ENCODE data around the gene CARMIL1. TPM values are rescaled to one million over a fixed set of nuclear protein-coding genes. Genes with fewer than 3 reads are reported as not detected.

CARMIL1 gene
- total and polyA plus RNA-seq, 2 of the 8 experiments (the other 6 are each of a cell fraction or from before 2014, with no cell fraction given), result 20.3 to 40.4 TPM

GRCh38 chr6:25377664-25378063, 98.5 kb downstream of the CARMIL1 start:
- H4K91ac ChIP-seq (replicated peaks; ENCODE audit: insufficient read length, low read length), result no peak overlapping the region
- ChIA-PET CTCF (ENCODE audit: partially characterized antibody) (interaction anchor here (0.7 to 1.8 kb wide), 3 partner anchors 21 to 899 kb away, joined by 3 read pairs; no protein-coding TSS in a partner anchor), POLR2A (ENCODE audit: partially characterized antibody) (interaction anchor here (1.7 to 1.8 kb wide), 2 partner anchors 10 to 24 kb away, joined by 3 to 5 read pairs; no protein-coding TSS in a partner anchor)
- H3K23ac ChIP-seq (ENCODE audit: insufficient read length), result no peak overlapping the region
- H2AK5ac ChIP-seq (ENCODE audit: low read depth, low read length), result 0 out of 2 replicates have a peak overlapping the region, but pooled peaks have one; percentile 53
- no peak overlapping the region for H3K4me3 ChIP-seq (ENCODE audit: extremely low read depth in 1 of 4, insufficient read depth in 2 of 4, low read depth in 3 of 4, low read length in 4 of 4)
- peaks cover 0 to 4% of the 10 kb centered on the region in 2 experiments for H4K20me1 ChIP-seq (replicated peaks in 1 of 2; ENCODE audit: control insufficient read depth in 1 of 2, insufficient read depth in 2 of 2, low read length in 2 of 2)
- no peak overlapping the region for H2AFZ ChIP-seq (ENCODE audit: low read length)
- H2BK12ac ChIP-seq (ENCODE audit: low read depth, low read length), result no peak overlapping the region
- H3K9me3 ChIP-seq (ENCODE audit: insufficient read depth in 2 of 2, low read depth in 1 of 2, low read length in 1 of 2), result 0 out of 4 replicates have a peak, but pooled peaks cover 0 to 2% of the 10 kb centered on the region in 2 experiments
- TF ChIP-seq SIX5 (IDR thresholded peaks at IDR 0.05; ENCODE audit: low read depth, low read length) (no peak), POLR2A (IDR thresholded peaks at IDR 0.05; ENCODE audit: control extremely low read depth in 1 of 2, low read depth in 2 of 2, low read length in 2 of 2) (no peak), TCF12 (IDR thresholded peaks at IDR 0.05; ENCODE audit: low read depth, low read length) (no peak)
- H2BK120ac ChIP-seq (replicated peaks; ENCODE audit: low read depth, low read length), result no peak overlapping the region
- H3K79me2 ChIP-seq (ENCODE audit: control insufficient read depth in 1 of 2, insufficient read depth in 2 of 2, low read length in 2 of 2), result peaks cover 4 to 94% of the 10 kb centered on the region in 2 experiments; a peak in 3 of 4 replicates
- WGBS, 2 experiments (ENCODE audit: extremely low coverage in 1 of 2, insufficient coverage in 1 of 2, insufficient read length in 1 of 2, insufficient replicate concordance in 2 of 2, low coverage in 1 of 2, low lambda C conversion rate in 2 of 2, missing lambda C conversion rate in 1 of 2), result 100% methylated on average over 1 of the region's 1 CpG; no CpG with 5 or more reads in 1 of the 2 experiments
- DNase-seq (ENCODE audit: low read depth in 1 of 2, low spot score in 2 of 2) (no peak), FAIRE-seq (no peak)
- no peak overlapping the region for H4K5ac ChIP-seq (ENCODE audit: insufficient read length, low read depth, low read length)
- no peak overlapping the region for H3K9ac ChIP-seq (replicated peaks in 1 of 4; ENCODE audit: extremely low read depth in 1 of 4, low read depth in 3 of 4, low read length in 3 of 4)
- no peak overlapping the region for H3K4me2 ChIP-seq (ENCODE audit: insufficient read depth in 1 of 2, low read depth in 2 of 2, low read length in 2 of 2)
- H3K4ac ChIP-seq (replicated peaks; ENCODE audit: insufficient read length, low read depth, low read length), result no peak overlapping the region
- no peak overlapping the region for H3K56ac ChIP-seq (replicated peaks; ENCODE audit: insufficient read length, low read depth, low read length)
- no peaks in the 10 kb centered on the region for H3K27me3 ChIP-seq (replicated peaks in 1 of 4; ENCODE audit: control insufficient read depth in 3 of 4, extremely low read depth in 1 of 4, insufficient read depth in 3 of 4, low read length in 3 of 4)
- H3K27ac ChIP-seq (ENCODE audit: low read depth, low read length), result no peak overlapping the region
- peaks cover 0 to 3% (median 0%) of the 10 kb centered on the region in 4 experiments; a peak in 2 of 7 replicates for H3K4me1 ChIP-seq (replicated peaks in 1 of 4; ENCODE audit: control insufficient read depth in 3 of 4, insufficient read depth in 4 of 4, low read length in 3 of 4)
- no peaks in the 10 kb centered on the region for H3K36me3 ChIP-seq (ENCODE audit: control insufficient read depth in 2 of 4, insufficient read depth in 4 of 4, low read length in 3 of 4)
- H3K14ac ChIP-seq (ENCODE audit: insufficient read length), result no peak overlapping the region
- no peak overlapping the region for H4K8ac ChIP-seq (ENCODE audit: extremely low read depth, insufficient read depth, low read length)
- no peak overlapping the region for H2BK5ac ChIP-seq (ENCODE audit: low read depth, low read length)
- peak overlapping the region; percentile 61; the same call in 1 of the 2 replicates for H2BK15ac ChIP-seq (ENCODE audit: low read length)
- H3K79me1 ChIP-seq (ENCODE audit: low read depth, low read length), result peaks cover 5% of the 10 kb centered on the region
- no peaks in the 10 kb centered on the region for H3K23me2 ChIP-seq (ENCODE audit: low read depth, low read length)
- no peak overlapping the region for H3K18ac ChIP-seq (ENCODE audit: extremely low read depth, low read length)
- H2BK20ac ChIP-seq (ENCODE audit: low read length), result no peak overlapping the region

All from H1 (cell line).